ENCODE data around the gene PRRC2A.

GRCh38 chr6:31633447-31633846 lies 12.9 kb downstream of the PRRC2A start:
- TF ChIP-seq CTCF (conservative IDR thresholded peaks at IDR 0.05; ENCODE audit: low read length) = no peak
- TF ChIP-seq EZH2phosphoT487 (IDR thresholded peaks at IDR 0.05; ENCODE audit: borderline replicate concordance, low read depth, low read length) = no peak

Measured in OCI-LY7 (cell line).